Body of pancreas (tissue), 4 donors: ENCODE results near the gene RDX.

Source experiments
- POLR2A ChIP-seq, 3 donors: fragments of 450-650 bp; IDR thresholded peaks; one replicate each; pipeline ENCODE4 v1.6.1; 2016; ENCODE audit warnings: antibody characterized with exemption in 3 of 3, mild to moderate bottlenecking in 2 of 3
- TF ChIP-seq, protein P1 (sequence below), 7 experiments: fragments of 450-650 bp in 4 of 7; fragments of 200-600 bp in 3 of 7; sonication (generic) in 3 of 7; IDR thresholded peaks; one replicate each; pipeline ENCODE4 v1.5.1; 2016 to 2019; ENCODE audit warnings: antibody characterized with exemption in 7 of 7

- TF ChIP-seq, protein P1, sequence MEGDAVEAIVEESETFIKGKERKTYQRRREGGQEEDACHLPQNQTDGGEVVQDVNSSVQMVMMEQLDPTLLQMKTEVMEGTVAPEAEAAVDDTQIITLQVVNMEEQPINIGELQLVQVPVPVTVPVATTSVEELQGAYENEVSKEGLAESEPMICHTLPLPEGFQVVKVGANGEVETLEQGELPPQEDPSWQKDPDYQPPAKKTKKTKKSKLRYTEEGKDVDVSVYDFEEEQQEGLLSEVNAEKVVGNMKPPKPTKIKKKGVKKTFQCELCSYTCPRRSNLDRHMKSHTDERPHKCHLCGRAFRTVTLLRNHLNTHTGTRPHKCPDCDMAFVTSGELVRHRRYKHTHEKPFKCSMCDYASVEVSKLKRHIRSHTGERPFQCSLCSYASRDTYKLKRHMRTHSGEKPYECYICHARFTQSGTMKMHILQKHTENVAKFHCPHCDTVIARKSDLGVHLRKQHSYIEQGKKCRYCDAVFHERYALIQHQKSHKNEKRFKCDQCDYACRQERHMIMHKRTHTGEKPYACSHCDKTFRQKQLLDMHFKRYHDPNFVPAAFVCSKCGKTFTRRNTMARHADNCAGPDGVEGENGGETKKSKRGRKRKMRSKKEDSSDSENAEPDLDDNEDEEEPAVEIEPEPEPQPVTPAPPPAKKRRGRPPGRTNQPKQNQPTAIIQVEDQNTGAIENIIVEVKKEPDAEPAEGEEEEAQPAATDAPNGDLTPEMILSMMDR (IDR thresholded peaks at IDR 0.05), result no peak
- TF ChIP-seq POLR2A (IDR thresholded peaks at IDR 0.05), result no peak
Measured at GRCh38 chr11:110148775-110149744, 147.4 kb downstream of the RDX start.
